ENCODE measurements around the gene RIMBP3B. TPM values are rescaled to one million over a fixed set of nuclear protein-coding genes. Genes with fewer than 3 reads are reported as not detected.
"Not testable (repeated sequence)": the region's sequence is repeated elsewhere in the genome, so short reads cannot be mapped to it uniquely, and the experiment has no call there.

The RIMBP3B gene
- total and polyA plus RNA-seq, 2 experiments from 2014 or later: 0.06 TPM; not detected in 1

- H3K27ac ChIP-seq; H4K20me1 ChIP-seq (ENCODE audit: insufficient read depth); H3K79me2 ChIP-seq (ENCODE audit: insufficient read depth); H3K9ac ChIP-seq; H3K4me1 ChIP-seq (ENCODE audit: insufficient read depth); H3K27me3 ChIP-seq (replicated peaks; ENCODE audit: insufficient read depth); H3F3A ChIP-seq (ENCODE audit: insufficient read depth); H3K36me3 ChIP-seq (ENCODE audit: low read depth); H3K4me3 ChIP-seq; H3K9me2 ChIP-seq (ENCODE audit: insufficient read depth); H3K4me2 ChIP-seq (ENCODE audit: unreplicated experiment); H3K9me3 ChIP-seq (ENCODE audit: low read depth); in situ Hi-C loops (cut with MboI); DNase-seq; H2AFZ ChIP-seq: not testable (repeated sequence)
- no CpG with 5 or more reads among the region's 11 CpGs for WGBS, 2 experiments (ENCODE audit: low coverage in 1 of 2, low lambda C conversion rate in 2 of 2, missing lambda C conversion rate in 2 of 2)
These were observed 19.2 kb upstream of the RIMBP3B start for GRCh38 chr22:21364362-21364761.

- H3K4me2 ChIP-seq (ENCODE audit: unreplicated experiment); H3F3A ChIP-seq (ENCODE audit: insufficient read depth); H3K27me3 ChIP-seq (replicated peaks; ENCODE audit: insufficient read depth); H4K20me1 ChIP-seq (ENCODE audit: insufficient read depth); H3K4me1 ChIP-seq (ENCODE audit: insufficient read depth); H3K79me2 ChIP-seq (ENCODE audit: insufficient read depth); H3K36me3 ChIP-seq (ENCODE audit: low read depth); H2AFZ ChIP-seq; H3K27ac ChIP-seq; H3K4me3 ChIP-seq; H3K9me3 ChIP-seq (ENCODE audit: low read depth); DNase-seq; H3K9ac ChIP-seq; H3K9me2 ChIP-seq (ENCODE audit: insufficient read depth); in situ Hi-C loops (cut with MboI): not testable (repeated sequence)
- WGBS, 2 experiments (ENCODE audit: low coverage in 1 of 2, low lambda C conversion rate in 2 of 2, missing lambda C conversion rate in 2 of 2): no CpG with 5 or more reads among the region's 4 CpGs
These were observed 18.2 kb upstream of the RIMBP3B start for GRCh38 chr22:21365337-21365736.

GRCh38 chr22:21368603-21369310, 14.8 kb upstream of the RIMBP3B start:
- H3K4me2 ChIP-seq (ENCODE audit: unreplicated experiment); H3K4me1 ChIP-seq (ENCODE audit: insufficient read depth); H3K79me2 ChIP-seq (ENCODE audit: insufficient read depth); H2AFZ ChIP-seq; H3K4me3 ChIP-seq; H4K20me1 ChIP-seq (ENCODE audit: insufficient read depth); in situ Hi-C loops (cut with MboI); H3F3A ChIP-seq (ENCODE audit: insufficient read depth); H3K27me3 ChIP-seq (replicated peaks; ENCODE audit: insufficient read depth); DNase-seq; H3K9me3 ChIP-seq (ENCODE audit: low read depth); H3K36me3 ChIP-seq (ENCODE audit: low read depth); H3K27ac ChIP-seq; H3K9ac ChIP-seq; H3K9me2 ChIP-seq (ENCODE audit: insufficient read depth): not testable (repeated sequence)
- WGBS, 2 experiments (ENCODE audit: low coverage in 1 of 2, low lambda C conversion rate in 2 of 2, missing lambda C conversion rate in 2 of 2): 83 to 92% methylated on average over 2 to 4 of the region's 12 CpGs

GRCh38 chr22:21375880-21376279, 7.7 kb upstream of the RIMBP3B start:
- H3F3A ChIP-seq (ENCODE audit: insufficient read depth); H4K20me1 ChIP-seq (ENCODE audit: insufficient read depth); H3K9me2 ChIP-seq (ENCODE audit: insufficient read depth); H2AFZ ChIP-seq; H3K4me2 ChIP-seq (ENCODE audit: unreplicated experiment); H3K9me3 ChIP-seq (ENCODE audit: low read depth); H3K4me1 ChIP-seq (ENCODE audit: insufficient read depth); in situ Hi-C loops (cut with MboI); H3K27me3 ChIP-seq (replicated peaks; ENCODE audit: insufficient read depth); H3K27ac ChIP-seq; H3K79me2 ChIP-seq (ENCODE audit: insufficient read depth); H3K9ac ChIP-seq; DNase-seq; H3K36me3 ChIP-seq (ENCODE audit: low read depth); H3K4me3 ChIP-seq: not testable (repeated sequence)
- no CpG with 5 or more reads among the region's 4 CpGs for WGBS, 2 experiments (ENCODE audit: low coverage in 1 of 2, low lambda C conversion rate in 2 of 2, missing lambda C conversion rate in 2 of 2)

GRCh38 chr22:21384468-21385357, 1.2 kb downstream of the RIMBP3B start:
- H3K9me3 ChIP-seq (ENCODE audit: low read depth); H3K27ac ChIP-seq; H3K4me3 ChIP-seq; H3K9ac ChIP-seq; DNase-seq; in situ Hi-C loops (cut with MboI); H3K4me1 ChIP-seq (ENCODE audit: insufficient read depth); H2AFZ ChIP-seq; H3K79me2 ChIP-seq (ENCODE audit: insufficient read depth); H3K27me3 ChIP-seq (replicated peaks; ENCODE audit: insufficient read depth); H4K20me1 ChIP-seq (ENCODE audit: insufficient read depth); H3F3A ChIP-seq (ENCODE audit: insufficient read depth); H3K36me3 ChIP-seq (ENCODE audit: low read depth); H3K4me2 ChIP-seq (ENCODE audit: unreplicated experiment); H3K9me2 ChIP-seq (ENCODE audit: insufficient read depth): not testable (repeated sequence)
- no CpG with 5 or more reads among the region's 79 CpGs for WGBS, 2 experiments (ENCODE audit: low coverage in 1 of 2, low lambda C conversion rate in 2 of 2, missing lambda C conversion rate in 2 of 2)

GRCh38 chr22:21389480-21389879, 5.9 kb downstream of the RIMBP3B start:
- H3K27me3 ChIP-seq (replicated peaks; ENCODE audit: insufficient read depth); H2AFZ ChIP-seq; H3K36me3 ChIP-seq (ENCODE audit: low read depth); H3K9ac ChIP-seq; H3K4me3 ChIP-seq; H3K4me1 ChIP-seq (ENCODE audit: insufficient read depth); H4K20me1 ChIP-seq (ENCODE audit: insufficient read depth); H3K27ac ChIP-seq; H3K9me2 ChIP-seq (ENCODE audit: insufficient read depth); H3K79me2 ChIP-seq (ENCODE audit: insufficient read depth); H3K9me3 ChIP-seq (ENCODE audit: low read depth); H3K4me2 ChIP-seq (ENCODE audit: unreplicated experiment); in situ Hi-C loops (cut with MboI); H3F3A ChIP-seq (ENCODE audit: insufficient read depth); DNase-seq: not testable (repeated sequence)
- no CpG with 5 or more reads among the region's 7 CpGs for WGBS, 2 experiments (ENCODE audit: low coverage in 1 of 2, low lambda C conversion rate in 2 of 2, missing lambda C conversion rate in 2 of 2)

GRCh38 chr22:21390013-21390412, 6.5 kb downstream of the RIMBP3B start:
- H3K27me3 ChIP-seq (replicated peaks; ENCODE audit: insufficient read depth); H3K79me2 ChIP-seq (ENCODE audit: insufficient read depth); H3K36me3 ChIP-seq (ENCODE audit: low read depth); H3K9me3 ChIP-seq (ENCODE audit: low read depth); H3K9me2 ChIP-seq (ENCODE audit: insufficient read depth); H3K9ac ChIP-seq; H3K4me2 ChIP-seq (ENCODE audit: unreplicated experiment); H2AFZ ChIP-seq; H3F3A ChIP-seq (ENCODE audit: insufficient read depth); in situ Hi-C loops (cut with MboI); H3K4me3 ChIP-seq; H3K4me1 ChIP-seq (ENCODE audit: insufficient read depth); DNase-seq; H3K27ac ChIP-seq; H4K20me1 ChIP-seq (ENCODE audit: insufficient read depth): not testable (repeated sequence)
- WGBS, 2 experiments (ENCODE audit: low coverage in 1 of 2, low lambda C conversion rate in 2 of 2, missing lambda C conversion rate in 2 of 2): no CpG with 5 or more reads among the region's 9 CpGs
